Fibroblast of skin of left biceps (primary cell): ENCODE data around the gene KIR3DL3.
"Not testable (repeated sequence)": the region's sequence is repeated elsewhere in the genome, so short reads cannot be mapped to it uniquely, and the experiment has no call there.

Experiments used
- DNase-seq, 2 experiments: peaks; one replicate each; pipeline ENCODE4 v3.0.0-alpha.2; 2013; ENCODE audit warnings: low read depth in 2 of 2

The KIR3DL3 gene

GRCh38 chr19:54778896-54779295 is 54.7 kb downstream of the KIR3DL3 start:
- not testable (repeated sequence) for DNase-seq

GRCh38 chr19:54782916-54783315 is 58.7 kb downstream of the KIR3DL3 start:
- not testable (repeated sequence) for DNase-seq
